Parathyroid adenoma (tissue), 2 donors: ENCODE results near the gene ADGRG1.
A peak's percentile ranks its signal among the peaks of the same experiment; 100 is the strongest.

Experiments used
- H2AFZ ChIP-seq: fragments of 300-600 bp; sonication (generic); one replicate; pipeline ENCODE4 v1.7.0; 2017; ENCODE audit warnings: antibody characterized with exemption, mild to moderate bottlenecking
- H3K27ac ChIP-seq: fragments of 300-600 bp; sonication (generic); one replicate; pipeline ENCODE4 v1.7.0; 2017
- H3K27me3 ChIP-seq: fragments of 300-600 bp; sonication (generic); one replicate; pipeline ENCODE4 v1.7.0; 2017; ENCODE audit warnings: low read length; ENCODE audit not compliant: control insufficient read depth, insufficient read depth
- H3K36me3 ChIP-seq: fragments of 300-600 bp; sonication (generic); one replicate; pipeline ENCODE4 v1.7.0; 2017; ENCODE audit warnings: low read length; ENCODE audit not compliant: control insufficient read depth, insufficient read depth
- H3K4me1 ChIP-seq: fragments of 300-600 bp; sonication (generic); one replicate; pipeline ENCODE4 v1.7.0; 2017; ENCODE audit warnings: control low read depth
- H3K4me2 ChIP-seq: fragments of 300-600 bp; sonication (generic); one replicate; pipeline ENCODE4 v1.7.0; 2017; ENCODE audit warnings: low read length
- H3K4me3 ChIP-seq: fragments of 300-600 bp; sonication (generic); one replicate; pipeline ENCODE4 v1.7.0; 2017; ENCODE audit warnings: low read depth, low read length
- H3K79me2 ChIP-seq: fragments of 300-600 bp; sonication (generic); one replicate; pipeline ENCODE4 v1.7.0; 2017; ENCODE audit warnings: control low read depth
- H3K9ac ChIP-seq: fragments of 300-600 bp; sonication (generic); one replicate; pipeline ENCODE4 v1.7.0; 2017; ENCODE audit warnings: mild to moderate bottlenecking
- H3K9me3 ChIP-seq: fragments of 300-600 bp; sonication (generic); one replicate; pipeline ENCODE4 v1.7.0; 2017; ENCODE audit warnings: low read length; ENCODE audit not compliant: control insufficient read depth
- CTCF ChIP-seq: fragments of 300-600 bp; sonication (generic); IDR thresholded peaks from one replicate; pipeline ENCODE4 v1.7.0; 2017; ENCODE audit warnings: antibody characterized with exemption, mild to moderate bottlenecking
- donor health status: primary hyperparathyroidism.

The ADGRG1 gene

GRCh38 chr16:57694725-57695679 is 66.6 kb downstream of the ADGRG1 start, which contains the start of gene DRC7:
TSS of gene DRC7 (plus strand) at chr16:57694806. CDS start at chr16:57697950, 3,144 bp downstream.
- Histone ChIP-seq H3K79me2 (no peaks in the 10 kb centered on the region), H3K27ac (no peak within 1 kb of the TSS), H2AFZ (peak within 1 kb of the TSS; percentile 33), H3K4me3 (peak within 1 kb of the TSS; percentile 59), H3K4me1 (peaks cover 3% of the 10 kb centered on the region), H3K9ac (no peak within 1 kb of the TSS), H3K9me3 (no peaks in the 10 kb centered on the region), H3K36me3 (no peaks in the 10 kb centered on the region), H3K4me2 (peak within 1 kb of the TSS; percentile 73), H3K27me3 (no peaks in the 10 kb centered on the region)
- no peak for TF ChIP-seq CTCF

- no peak for TF ChIP-seq CTCF
- Histone ChIP-seq H3K9me3 (no peaks in the 10 kb centered on the region), H3K4me1 (peaks cover under 1% of the 10 kb centered on the region), H2AFZ (no peak overlapping the region), H3K27me3 (no peaks in the 10 kb centered on the region), H3K4me3 (no peak overlapping the region), H3K36me3 (no peaks in the 10 kb centered on the region), H3K27ac (no peak overlapping the region), H3K4me2 (no peak overlapping the region), H3K79me2 (no peaks in the 10 kb centered on the region), H3K9ac (no peak overlapping the region)
Measured at GRCh38 chr16:57695680-57696069, 67.2 kb downstream of the ADGRG1 start.

- Histone ChIP-seq H3K4me2 (no peak overlapping the region), H3K36me3 (no peaks in the 10 kb centered on the region), H3K9me3 (no peaks in the 10 kb centered on the region), H3K9ac (no peak overlapping the region), H3K4me3 (no peak overlapping the region), H3K79me2 (no peaks in the 10 kb centered on the region), H2AFZ (no peak overlapping the region), H3K4me1 (peaks cover 6% of the 10 kb centered on the region), H3K27ac (no peak overlapping the region), H3K27me3 (no peaks in the 10 kb centered on the region)
- no peak for TF ChIP-seq CTCF
Measured at GRCh38 chr16:57696240-57696639, 67.8 kb downstream of the ADGRG1 start.

- no peaks in the 10 kb centered on the region for H3K27me3 ChIP-seq
- H3K4me1 ChIP-seq: peaks cover 6% of the 10 kb centered on the region
- H3K4me2 ChIP-seq: no peak overlapping the region
- H3K27ac ChIP-seq: no peak overlapping the region
- H3K79me2 ChIP-seq: no peaks in the 10 kb centered on the region
- H2AFZ ChIP-seq: no peak overlapping the region
- no peak overlapping the region for H3K4me3 ChIP-seq
- no peak for TF ChIP-seq CTCF
- H3K9me3 ChIP-seq: no peaks in the 10 kb centered on the region
- no peaks in the 10 kb centered on the region for H3K36me3 ChIP-seq
- H3K9ac ChIP-seq: no peak overlapping the region
Measured at GRCh38 chr16:57697896-57698537, 69.6 kb downstream of the ADGRG1 start.
